ENCODE measurements around the gene NT5C1A.

The NT5C1A gene

DNA sequence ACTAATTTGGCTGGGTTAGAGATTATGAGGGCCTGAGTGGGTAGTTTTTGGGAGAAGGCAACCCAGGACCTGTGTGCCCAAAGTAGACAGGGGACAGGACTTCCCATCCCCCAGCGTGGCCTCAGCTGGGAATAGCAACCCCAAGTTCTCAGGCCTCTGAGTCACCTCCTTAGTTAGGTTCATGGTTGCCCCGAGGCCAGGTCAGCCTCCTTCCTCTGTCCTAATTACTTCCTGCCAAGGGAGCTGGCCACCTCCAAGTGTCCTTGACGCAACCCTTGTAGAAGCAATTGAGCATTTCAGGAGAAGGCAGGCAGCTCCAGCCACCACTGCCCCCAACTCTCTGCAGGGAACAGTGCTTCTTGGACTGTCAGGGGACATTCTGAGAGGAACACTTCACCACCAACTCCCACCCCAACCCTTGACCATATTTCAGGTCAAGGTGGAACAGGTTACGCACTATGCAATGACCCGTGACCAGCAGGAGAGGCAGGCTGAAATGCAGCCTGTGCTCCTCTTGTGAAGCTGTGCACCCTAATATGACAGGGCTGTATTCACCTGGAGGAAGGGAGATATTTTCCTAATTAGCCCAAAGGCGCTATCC lies 5.1 kb upstream of the NT5C1A start:
- TF ChIP-seq, protein P1, sequence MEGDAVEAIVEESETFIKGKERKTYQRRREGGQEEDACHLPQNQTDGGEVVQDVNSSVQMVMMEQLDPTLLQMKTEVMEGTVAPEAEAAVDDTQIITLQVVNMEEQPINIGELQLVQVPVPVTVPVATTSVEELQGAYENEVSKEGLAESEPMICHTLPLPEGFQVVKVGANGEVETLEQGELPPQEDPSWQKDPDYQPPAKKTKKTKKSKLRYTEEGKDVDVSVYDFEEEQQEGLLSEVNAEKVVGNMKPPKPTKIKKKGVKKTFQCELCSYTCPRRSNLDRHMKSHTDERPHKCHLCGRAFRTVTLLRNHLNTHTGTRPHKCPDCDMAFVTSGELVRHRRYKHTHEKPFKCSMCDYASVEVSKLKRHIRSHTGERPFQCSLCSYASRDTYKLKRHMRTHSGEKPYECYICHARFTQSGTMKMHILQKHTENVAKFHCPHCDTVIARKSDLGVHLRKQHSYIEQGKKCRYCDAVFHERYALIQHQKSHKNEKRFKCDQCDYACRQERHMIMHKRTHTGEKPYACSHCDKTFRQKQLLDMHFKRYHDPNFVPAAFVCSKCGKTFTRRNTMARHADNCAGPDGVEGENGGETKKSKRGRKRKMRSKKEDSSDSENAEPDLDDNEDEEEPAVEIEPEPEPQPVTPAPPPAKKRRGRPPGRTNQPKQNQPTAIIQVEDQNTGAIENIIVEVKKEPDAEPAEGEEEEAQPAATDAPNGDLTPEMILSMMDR (IDR thresholded peaks at IDR 0.05; ENCODE audit: extremely low read depth, missing control alignments) = no peak
- no peak for DNase-seq (ENCODE audit: low spot score)

DNA sequence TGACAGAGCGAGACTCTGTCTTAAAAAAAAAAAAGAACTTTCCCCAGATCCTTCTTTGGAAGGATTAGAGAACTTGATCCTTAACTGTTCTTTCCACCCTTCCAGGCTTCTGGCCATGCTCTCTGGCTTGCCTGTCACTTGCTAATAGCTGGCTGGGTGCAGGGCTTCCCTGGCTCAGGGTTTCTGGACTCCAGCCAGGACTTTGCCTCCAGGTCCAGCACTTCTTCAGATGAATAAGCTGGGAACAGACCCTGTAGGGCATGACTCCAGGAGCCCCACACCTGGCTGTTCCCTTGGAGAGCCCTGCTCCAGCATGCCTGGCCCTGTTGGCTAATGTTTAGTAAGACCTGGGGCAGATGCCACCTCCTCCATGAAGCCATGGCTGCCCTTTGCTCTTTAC lies 3.3 kb upstream of the NT5C1A start:
- no peak for DNase-seq (ENCODE audit: low spot score)
- TF ChIP-seq, protein P1 (IDR thresholded peaks at IDR 0.05; ENCODE audit: extremely low read depth, missing control alignments) = no peak

DNA sequence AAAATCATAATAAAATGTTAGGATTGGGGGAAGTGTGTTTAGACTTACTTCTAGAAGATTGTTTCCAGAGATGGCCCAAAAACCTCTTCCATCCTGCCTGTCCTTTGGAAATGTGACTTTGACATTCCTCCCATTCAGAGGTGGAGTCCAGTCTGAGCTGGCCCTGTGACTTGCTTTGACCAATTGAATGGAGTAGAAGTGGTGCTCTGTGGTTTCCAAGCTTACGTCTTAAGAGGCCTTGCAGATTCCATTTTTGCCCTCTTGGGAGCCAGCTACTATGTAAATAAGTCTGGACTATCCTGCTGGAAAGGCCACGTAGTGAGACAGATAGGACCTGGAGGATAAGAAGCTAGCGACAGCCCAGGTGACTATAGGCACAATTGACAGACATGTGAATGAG lies 1.3 kb upstream of the NT5C1A start:
- TF ChIP-seq, protein P1 (IDR thresholded peaks at IDR 0.05; ENCODE audit: extremely low read depth, missing control alignments) = no peak
- no peak for DNase-seq (ENCODE audit: low spot score)

DNA sequence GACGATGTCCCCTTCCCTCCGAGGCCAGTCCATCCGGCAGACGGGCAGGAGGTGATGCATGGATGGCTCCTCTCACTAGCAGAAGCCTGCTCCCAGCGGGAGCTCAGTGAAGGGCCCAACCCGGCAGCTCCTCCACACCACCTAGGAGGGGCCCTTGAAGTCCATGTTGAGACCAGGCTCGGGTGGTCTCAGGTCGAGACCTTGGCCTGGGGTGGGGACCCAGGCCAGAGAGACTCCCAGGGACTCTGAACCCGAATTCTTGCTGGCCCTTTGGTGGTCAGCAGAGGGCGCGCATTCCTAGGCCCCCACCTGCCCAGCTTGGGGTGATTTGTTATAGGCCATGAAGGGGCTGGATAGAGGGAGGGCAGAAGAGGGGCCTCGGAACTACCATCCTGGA lies 642 bp upstream of the NT5C1A start:
- peak; percentile 67 for DNase-seq (ENCODE audit: low spot score)
- TF ChIP-seq, protein P1 (IDR thresholded peaks at IDR 0.05; ENCODE audit: extremely low read depth, missing control alignments) = peak; percentile 29

DNA sequence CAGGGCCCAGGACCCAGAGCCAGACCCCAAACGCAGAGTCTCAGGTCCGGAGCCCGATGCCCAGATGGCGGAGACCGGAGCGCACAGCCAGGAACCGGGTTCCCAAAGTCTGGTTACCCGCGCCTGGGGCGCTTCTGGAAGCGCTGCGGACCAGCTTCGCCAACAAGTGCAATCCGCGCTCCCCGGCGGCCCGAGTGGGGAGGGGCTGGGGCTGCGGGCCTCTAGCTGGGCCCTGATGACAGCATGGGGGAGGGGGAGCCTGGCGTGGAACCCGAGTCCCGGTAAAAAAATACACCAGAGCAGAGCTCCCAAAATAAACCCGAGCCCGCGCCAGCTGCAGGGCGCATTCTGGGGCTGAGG lies 494 bp downstream of the NT5C1A start:
- TF ChIP-seq, protein P1 (IDR thresholded peaks at IDR 0.05; ENCODE audit: extremely low read depth, missing control alignments) = no peak
- no peak for DNase-seq (ENCODE audit: low spot score)

DNA sequence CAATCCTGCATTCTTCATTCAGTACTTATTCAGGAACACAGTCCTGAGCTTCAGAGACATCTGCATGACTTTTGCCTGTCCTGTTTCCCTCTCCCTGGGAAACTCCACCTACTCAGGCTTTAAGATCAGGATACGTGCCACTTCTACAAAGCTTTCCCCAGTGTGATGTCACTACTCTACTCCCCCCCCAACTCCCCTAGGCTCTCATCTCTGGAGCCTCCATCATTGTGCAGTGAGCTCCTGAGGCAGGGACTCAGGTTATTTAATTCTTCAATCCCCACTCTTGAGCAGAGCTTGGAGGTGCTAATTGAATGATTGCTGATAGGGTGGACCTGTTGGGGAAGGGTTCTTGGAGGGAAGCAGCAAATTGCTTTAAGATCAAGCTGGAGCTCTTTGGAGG lies 1.2 kb downstream of the NT5C1A start:
- no peak for DNase-seq (ENCODE audit: low spot score)
- TF ChIP-seq, protein P1 (IDR thresholded peaks at IDR 0.05; ENCODE audit: extremely low read depth, missing control alignments) = no peak

DNA sequence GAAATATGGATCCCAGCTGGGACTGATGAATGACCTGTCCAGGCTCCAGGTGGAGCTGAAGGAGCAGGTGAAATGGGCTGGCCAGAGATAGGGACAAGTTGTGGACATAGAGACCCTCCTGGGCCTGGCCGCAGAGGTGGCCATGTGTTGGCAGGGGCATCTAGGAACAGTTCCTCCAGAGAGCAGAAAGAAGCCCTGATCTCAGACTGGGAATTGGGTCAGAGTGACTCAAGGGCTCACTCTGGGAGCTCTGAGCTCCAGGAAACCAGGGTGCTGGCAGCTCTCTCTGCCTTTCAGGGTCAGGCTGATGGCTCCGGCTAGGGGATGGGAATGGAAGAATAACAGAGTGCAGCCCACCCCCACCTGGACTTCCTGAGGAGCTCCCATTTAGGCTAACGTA lies 3.0 kb downstream of the NT5C1A start:
- DNase-seq (ENCODE audit: low spot score) = no peak
- TF ChIP-seq, protein P1 (IDR thresholded peaks at IDR 0.05; ENCODE audit: extremely low read depth, missing control alignments) = no peak
